MCF 10A (cell line): ENCODE results near the gene GLI1. TPM values are rescaled to one million over a fixed set of nuclear protein-coding genes. Genes with fewer than 3 reads are reported as not detected.

Source experiments
- BruUV-seq: library from RNA; stranded (reverse); fragments of 400-500 nt; replicated peaks from 2 replicates; lab custom pipeline; 2021; lab: Mats Ljungman, UMichigan
- CTCF ChIA-PET: fragments of 300-600 bp; sonication (Branson Sonifier 250); formaldehyde crosslinking; extraction: SDS; loops from one replicate; lab custom pipeline; 2021; ENCODE audit warnings: antibody characterized with exemption, inconsistent platforms; lab: Yijun Ruan, JAX
- POLR2A ChIA-PET: fragments of 300-600, 350-650 bp; sonication (Branson Sonifier 250); formaldehyde crosslinking; extraction: SDS; loops from one replicate; lab custom pipeline; 2020; ENCODE audit warnings: antibody characterized with exemption, inconsistent platforms; lab: Yijun Ruan, JAX
- DNase-seq: peaks from one replicate; pipeline ENCODE4 v3.0.0-alpha.2; 2018; ENCODE audit not compliant: unreplicated experiment
- H3K27ac Mint-ChIP-seq: one replicate; pipeline ENCODE4 v1.8.0; 2022; ENCODE audit warnings: mild to moderate bottlenecking, low read depth, mixed read lengths; ENCODE audit not compliant: unreplicated experiment
- H3K27me3 Mint-ChIP-seq: one replicate; pipeline ENCODE4 v1.8.0; 2022; ENCODE audit warnings: mixed read lengths; ENCODE audit not compliant: insufficient read depth, unreplicated experiment
- H3K36me3 Mint-ChIP-seq: one replicate; pipeline ENCODE4 v1.8.0; 2022; ENCODE audit warnings: mild to moderate bottlenecking, moderate library complexity, mixed read lengths; ENCODE audit not compliant: insufficient read depth, unreplicated experiment
- H3K4me1 Mint-ChIP-seq: one replicate; pipeline ENCODE4 v1.8.0; 2022; ENCODE audit warnings: mixed read lengths; ENCODE audit not compliant: insufficient read depth, unreplicated experiment
- H3K4me3 Mint-ChIP-seq: one replicate; pipeline ENCODE4 v1.8.0; 2022; ENCODE audit warnings: mild to moderate bottlenecking, moderate library complexity, mixed read lengths; ENCODE audit not compliant: unreplicated experiment
- H3K9me3 Mint-ChIP-seq: one replicate; pipeline ENCODE4 v1.8.0; 2022; ENCODE audit warnings: mixed read lengths; ENCODE audit not compliant: unreplicated experiment
- intact Hi-C: fragments of 100-400 bp; cut with micrococcal nuclease; formaldehyde crosslinking; loops from 2 replicates; pipeline ENCODE4 v1.14.1; 2022
- total RNA-seq: library from RNA; stranded (reverse); gene quantifications from 2 replicates; pipeline ENCODE4 v1.2.3, GENCODE V29; 2022
- TF ChIP-seq, protein P1 (sequence below): fragments of 200-600 bp; IDR thresholded peaks from one replicate; pipeline ENCODE4 v1.8.0; 2022; ENCODE audit warnings: antibody characterized with exemption, mild to moderate bottlenecking; ENCODE audit not compliant: unreplicated experiment

The GLI1 gene
- total RNA-seq, 1 experiment from 2014 or later: not detected

- ChIA-PET POLR2A (interaction anchor here (0.6 to 2.1 kb wide), 8 partner anchors 16 to 359 kb away, joined by 3 to 10 read pairs (median 4); partner anchors contain the start of genes DCTN2 and DDIT3), CTCF (interaction anchor here (0.7 to 1.0 kb wide), 3 partner anchors 19 to 141 kb away, joined by 3 read pairs; no protein-coding TSS in a partner anchor)
- Mint-ChIP-seq H3K4me3 (peak overlapping the region; percentile 92), H3K9me3 (no peaks in the 10 kb centered on the region), H3K4me1 (peaks cover 15% of the 10 kb centered on the region), H3K27ac (peak overlapping the region; percentile 87), H3K36me3 (peaks cover 43% of the 10 kb centered on the region), H3K27me3 (peaks cover 3% of the 10 kb centered on the region)
- intact Hi-C loops: no loop called here
- BruUV-seq: no TSS peak
- no peak for DNase-seq
- TF ChIP-seq, protein P1, sequence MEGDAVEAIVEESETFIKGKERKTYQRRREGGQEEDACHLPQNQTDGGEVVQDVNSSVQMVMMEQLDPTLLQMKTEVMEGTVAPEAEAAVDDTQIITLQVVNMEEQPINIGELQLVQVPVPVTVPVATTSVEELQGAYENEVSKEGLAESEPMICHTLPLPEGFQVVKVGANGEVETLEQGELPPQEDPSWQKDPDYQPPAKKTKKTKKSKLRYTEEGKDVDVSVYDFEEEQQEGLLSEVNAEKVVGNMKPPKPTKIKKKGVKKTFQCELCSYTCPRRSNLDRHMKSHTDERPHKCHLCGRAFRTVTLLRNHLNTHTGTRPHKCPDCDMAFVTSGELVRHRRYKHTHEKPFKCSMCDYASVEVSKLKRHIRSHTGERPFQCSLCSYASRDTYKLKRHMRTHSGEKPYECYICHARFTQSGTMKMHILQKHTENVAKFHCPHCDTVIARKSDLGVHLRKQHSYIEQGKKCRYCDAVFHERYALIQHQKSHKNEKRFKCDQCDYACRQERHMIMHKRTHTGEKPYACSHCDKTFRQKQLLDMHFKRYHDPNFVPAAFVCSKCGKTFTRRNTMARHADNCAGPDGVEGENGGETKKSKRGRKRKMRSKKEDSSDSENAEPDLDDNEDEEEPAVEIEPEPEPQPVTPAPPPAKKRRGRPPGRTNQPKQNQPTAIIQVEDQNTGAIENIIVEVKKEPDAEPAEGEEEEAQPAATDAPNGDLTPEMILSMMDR: no peak
Observed at GRCh38 chr12:57488402-57489156, 29.0 kb downstream of the GLI1 start.

- Mint-ChIP-seq H3K27me3 (no peaks in the 10 kb centered on the region), H3K27ac (peak overlapping the region; percentile 87), H3K9me3 (no peaks in the 10 kb centered on the region), H3K36me3 (peaks cover 48% of the 10 kb centered on the region), H3K4me3 (peak overlapping the region; percentile 92), H3K4me1 (peaks cover 15% of the 10 kb centered on the region)
- BruUV-seq: TSS peak; percentile 35
- ChIA-PET CTCF (interaction anchor here (0.7 to 1.0 kb wide), 4 partner anchors 19 to 142 kb away, joined by 3 to 4 read pairs (median 3); no protein-coding TSS in a partner anchor), POLR2A (interaction anchor here (0.6 to 2.1 kb wide), 8 partner anchors 16 to 263 kb away, joined by 3 to 10 read pairs (median 4); partner anchors contain the start of genes CDK4, DCTN2 and DDIT3)
- DNase-seq: no peak
- intact Hi-C loops: no loop called here
- TF ChIP-seq, protein P1: no peak
Observed at GRCh38 chr12:57489157-57489641, 29.6 kb downstream of the GLI1 start.

DNA sequence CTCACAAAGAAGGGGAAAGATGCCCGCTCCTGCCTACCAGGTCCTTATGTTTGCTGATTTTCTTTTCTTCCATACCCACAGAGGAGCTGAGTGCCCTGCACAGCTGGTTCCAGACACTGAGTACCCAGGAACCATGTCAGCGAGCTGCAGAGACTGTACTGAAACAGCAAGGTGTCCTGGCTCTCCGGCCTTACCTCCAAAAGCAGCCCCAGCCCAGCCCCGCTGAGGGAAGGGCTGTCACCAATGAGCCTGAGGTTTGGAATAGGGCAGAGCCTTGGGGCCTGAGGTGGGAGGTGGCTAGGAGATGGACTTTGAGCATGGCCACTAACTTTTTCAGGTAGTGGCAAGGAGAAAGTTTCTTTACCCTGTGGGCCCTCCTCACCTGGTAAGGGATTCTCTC is 30.5 kb downstream of the GLI1 start:
- DNase-seq: no peak
- intact Hi-C loops: no loop called here
- POLR2A ChIA-PET: interaction anchor here (0.8 to 2.1 kb wide), 4 partner anchors 14 to 262 kb away, joined by 3 to 10 read pairs (median 3); partner anchors contain the start of genes CDK4, DDIT3 and TSPAN31

More for the DNA sequence above, 30.5 kb downstream of the GLI1 start:
- Mint-ChIP-seq H3K27me3 (no peaks in the 10 kb centered on the region), H3K27ac (no peak overlapping the region), H3K4me1 (peaks cover 15% of the 10 kb centered on the region), H3K4me3 (no peak overlapping the region), H3K36me3 (peaks cover 57% of the 10 kb centered on the region), H3K9me3 (no peaks in the 10 kb centered on the region)
- no TSS peak for BruUV-seq
- TF ChIP-seq, protein P1: no peak
- CTCF ChIA-PET: interaction anchor here (0.9 kb wide), 1 partner anchor 33 kb away, joined by 4 read pairs; no protein-coding TSS in a partner anchor
